ENCODE data around the gene PHLDB2. TPM values are rescaled to one million over a fixed set of nuclear protein-coding genes. Genes with fewer than 3 reads are reported as not detected.

PHLDB2 gene
- total RNA-seq, 2 experiments from 2014 or later = 0.61 to 2.1 TPM

DNA sequence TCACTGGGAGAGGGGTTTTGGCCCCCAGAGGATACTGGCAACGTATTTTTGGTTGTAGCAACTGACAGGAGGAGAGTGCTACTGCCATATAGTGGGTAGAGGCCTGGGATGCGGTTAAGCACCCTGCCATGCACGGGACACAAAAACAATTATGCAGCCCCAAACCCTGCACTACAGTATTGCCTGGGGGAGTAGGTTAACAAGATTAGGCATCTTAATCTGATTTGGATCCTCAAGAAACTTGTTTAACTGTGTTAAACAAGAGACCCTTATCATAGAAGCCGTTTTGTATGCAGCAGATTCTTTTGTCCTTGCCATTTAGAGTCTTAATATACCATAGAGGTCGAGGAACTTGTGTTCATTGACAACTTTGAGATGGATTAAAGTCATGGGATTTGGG is 3.4 kb downstream of the PHLDB2 start:
- no peak for DNase-seq (ENCODE audit: low spot score)
- Histone ChIP-seq H3K4me1 (ENCODE audit: insufficient read depth, low read length, poor library complexity, severe bottlenecking) (peaks cover 5% of the 10 kb centered on the region), H3K9me3 (ENCODE audit: low read length) (no peaks in the 10 kb centered on the region), H4K20me1 (ENCODE audit: insufficient read depth, low read length) (no peaks in the 10 kb centered on the region), H2AFZ (ENCODE audit: low read length) (no peak overlapping the region), H3K36me3 (ENCODE audit: insufficient read depth, low read length) (no peaks in the 10 kb centered on the region), H3K79me2 (ENCODE audit: insufficient read depth, low read depth, low read length) (no peaks in the 10 kb centered on the region), H3K27ac (ENCODE audit: low read depth, low read length, poor library complexity, severe bottlenecking) (no peak overlapping the region), H3K4me3 (ENCODE audit: low read depth, low read length, poor library complexity, severe bottlenecking) (no peak overlapping the region), H3K4me2 (ENCODE audit: low read length) (no peak overlapping the region), H3K9me2 (ENCODE audit: insufficient read depth, low read length) (no peaks in the 10 kb centered on the region)
- intact Hi-C loops (cut with micrococcal nuclease; ENCODE audit: unreplicated experiment) = loop anchor here (5.0 kb wide), 1 partner anchor 145 kb away; no protein-coding TSS in a partner anchor
- BruUV-seq (replicated peaks) = no TSS peak
- POLR2A ChIA-PET = no interaction called here
- TF ChIP-seq, protein P1, sequence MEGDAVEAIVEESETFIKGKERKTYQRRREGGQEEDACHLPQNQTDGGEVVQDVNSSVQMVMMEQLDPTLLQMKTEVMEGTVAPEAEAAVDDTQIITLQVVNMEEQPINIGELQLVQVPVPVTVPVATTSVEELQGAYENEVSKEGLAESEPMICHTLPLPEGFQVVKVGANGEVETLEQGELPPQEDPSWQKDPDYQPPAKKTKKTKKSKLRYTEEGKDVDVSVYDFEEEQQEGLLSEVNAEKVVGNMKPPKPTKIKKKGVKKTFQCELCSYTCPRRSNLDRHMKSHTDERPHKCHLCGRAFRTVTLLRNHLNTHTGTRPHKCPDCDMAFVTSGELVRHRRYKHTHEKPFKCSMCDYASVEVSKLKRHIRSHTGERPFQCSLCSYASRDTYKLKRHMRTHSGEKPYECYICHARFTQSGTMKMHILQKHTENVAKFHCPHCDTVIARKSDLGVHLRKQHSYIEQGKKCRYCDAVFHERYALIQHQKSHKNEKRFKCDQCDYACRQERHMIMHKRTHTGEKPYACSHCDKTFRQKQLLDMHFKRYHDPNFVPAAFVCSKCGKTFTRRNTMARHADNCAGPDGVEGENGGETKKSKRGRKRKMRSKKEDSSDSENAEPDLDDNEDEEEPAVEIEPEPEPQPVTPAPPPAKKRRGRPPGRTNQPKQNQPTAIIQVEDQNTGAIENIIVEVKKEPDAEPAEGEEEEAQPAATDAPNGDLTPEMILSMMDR (conservative IDR thresholded peaks at IDR 0.05; ENCODE audit: low read length) = no peak
- TF ChIP-seq EZH2phosphoT487 (IDR thresholded peaks at IDR 0.05; ENCODE audit: borderline replicate concordance, low read depth, low read length) = no peak
- CTCF ChIA-PET (ENCODE audit: unreplicated experiment) = no interaction called here

GRCh38 chr3:111862974-111863373 is 3.9 kb downstream of the PHLDB2 start:
- Histone ChIP-seq H3K9me2 (ENCODE audit: insufficient read depth, low read length) (no peaks in the 10 kb centered on the region), H3K4me3 (ENCODE audit: low read depth, low read length, poor library complexity, severe bottlenecking) (no peak overlapping the region), H4K20me1 (ENCODE audit: insufficient read depth, low read length) (no peaks in the 10 kb centered on the region), H3K79me2 (ENCODE audit: insufficient read depth, low read depth, low read length) (no peaks in the 10 kb centered on the region), H3K4me1 (ENCODE audit: insufficient read depth, low read length, poor library complexity, severe bottlenecking) (peaks cover 5% of the 10 kb centered on the region), H3K36me3 (ENCODE audit: insufficient read depth, low read length) (no peaks in the 10 kb centered on the region), H3K27ac (ENCODE audit: low read depth, low read length, poor library complexity, severe bottlenecking) (no peak overlapping the region), H2AFZ (ENCODE audit: low read length) (no peak overlapping the region), H3K9me3 (ENCODE audit: low read length) (no peaks in the 10 kb centered on the region), H3K4me2 (ENCODE audit: low read length) (no peak overlapping the region)
- CTCF ChIA-PET (ENCODE audit: unreplicated experiment) = no interaction called here
- DNase-seq (ENCODE audit: low spot score) = no peak
- TF ChIP-seq EZH2phosphoT487 (IDR thresholded peaks at IDR 0.05; ENCODE audit: borderline replicate concordance, low read depth, low read length) = no peak
- TF ChIP-seq, protein P1 (conservative IDR thresholded peaks at IDR 0.05; ENCODE audit: low read length) = no peak
- POLR2A ChIA-PET = no interaction called here
- BruUV-seq (replicated peaks) = no TSS peak
- intact Hi-C loops (cut with micrococcal nuclease; ENCODE audit: unreplicated experiment) = loop anchor here (5.0 kb wide), 1 partner anchor 146 kb away; no protein-coding TSS in a partner anchor

- Histone ChIP-seq H3K79me2 (ENCODE audit: insufficient read depth, low read depth, low read length) (no peaks in the 10 kb centered on the region), H4K20me1 (ENCODE audit: insufficient read depth, low read length) (no peaks in the 10 kb centered on the region), H3K4me2 (ENCODE audit: low read length) (no peak overlapping the region), H3K9me3 (ENCODE audit: low read length) (no peaks in the 10 kb centered on the region), H3K27ac (ENCODE audit: low read depth, low read length, poor library complexity, severe bottlenecking) (no peak overlapping the region), H2AFZ (ENCODE audit: low read length) (no peak overlapping the region), H3K4me3 (ENCODE audit: low read depth, low read length, poor library complexity, severe bottlenecking) (no peak overlapping the region), H3K9me2 (ENCODE audit: insufficient read depth, low read length) (no peaks in the 10 kb centered on the region), H3K36me3 (ENCODE audit: insufficient read depth, low read length) (no peaks in the 10 kb centered on the region), H3K4me1 (ENCODE audit: insufficient read depth, low read length, poor library complexity, severe bottlenecking) (peaks cover 5% of the 10 kb centered on the region)
- BruUV-seq (replicated peaks) = no TSS peak
- ChIA-PET CTCF (ENCODE audit: unreplicated experiment) (no interaction called here), POLR2A (interaction anchor here (0.6 kb wide), 1 partner anchor 256 kb away, joined by 3 read pairs; no protein-coding TSS in a partner anchor)
- TF ChIP-seq, protein P1 (conservative IDR thresholded peaks at IDR 0.05; ENCODE audit: low read length) = no peak
- TF ChIP-seq EZH2phosphoT487 (IDR thresholded peaks at IDR 0.05; ENCODE audit: borderline replicate concordance, low read depth, low read length) = no peak
- DNase-seq (ENCODE audit: low spot score) = no peak
- intact Hi-C loops (cut with micrococcal nuclease; ENCODE audit: unreplicated experiment) = loop anchor here (5.0 kb wide), 1 partner anchor 147 kb away; no protein-coding TSS in a partner anchor
Measured at GRCh38 chr3:111863942-111864694, 5.1 kb downstream of the PHLDB2 start.

Data from OCI-LY7 (cell line).